ENCODE results near the gene ZNF385B.

Gene ZNF385B

DNA sequence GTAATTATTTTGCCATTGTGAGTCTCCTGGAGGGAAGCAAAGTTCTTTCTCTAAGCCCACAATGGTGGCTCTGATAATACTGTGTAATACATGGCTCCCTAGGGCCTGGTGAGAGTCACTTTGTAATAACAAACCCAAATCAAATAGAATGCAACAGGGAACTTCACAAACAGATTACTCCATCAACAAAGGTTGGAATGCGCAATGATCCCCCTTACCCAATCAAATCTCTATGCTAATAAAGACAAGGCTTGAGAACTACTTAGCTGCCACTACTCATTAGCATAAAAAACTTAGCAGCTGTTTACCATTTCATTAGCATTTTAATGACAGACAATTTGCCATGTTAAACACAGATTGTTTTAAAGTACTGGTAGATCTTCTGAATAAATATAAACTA, 311.2 kb downstream of the ZNF385B start:
- no peak for ATAC-seq
- Mint-ChIP-seq H3K4me1 (no peaks in the 10 kb centered on the region), H3K4me3 (no peak overlapping the region), H3K27ac (no peak overlapping the region), H3K36me3 (no peaks in the 10 kb centered on the region), H3K9me3 (peaks cover 9% of the 10 kb centered on the region)
- DNase-seq (ENCODE audit: low spot score in 2 of 2): no peak

DNA sequence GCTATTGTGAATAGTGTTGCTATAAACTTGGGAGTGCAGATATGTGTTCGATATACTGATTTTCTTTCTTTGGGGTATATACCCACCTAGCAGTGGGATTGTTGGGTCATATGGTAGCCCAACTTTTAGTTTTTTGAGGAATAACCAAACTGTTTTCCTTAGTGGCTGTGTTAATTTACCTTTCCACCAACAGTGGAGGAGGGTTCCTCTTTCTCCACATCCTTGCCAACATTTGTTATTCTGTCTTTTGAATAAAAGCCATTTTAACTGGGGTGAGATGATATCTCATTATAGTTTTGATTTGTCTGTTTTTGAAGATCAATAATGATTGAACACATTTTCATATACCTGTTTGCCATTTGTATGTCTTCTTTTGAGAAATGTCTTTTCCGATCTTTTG, 314.8 kb downstream of the ZNF385B start:
- no peaks in the 10 kb centered on the region for H3K4me1 Mint-ChIP-seq
- no peak overlapping the region for H3K4me3 Mint-ChIP-seq
- H3K36me3 Mint-ChIP-seq: no peaks in the 10 kb centered on the region
- DNase-seq (ENCODE audit: low spot score in 2 of 2) (no peak), ATAC-seq (no peak)
- H3K27ac Mint-ChIP-seq: no peak overlapping the region
- peaks cover 7% of the 10 kb centered on the region for H3K9me3 Mint-ChIP-seq

DNA sequence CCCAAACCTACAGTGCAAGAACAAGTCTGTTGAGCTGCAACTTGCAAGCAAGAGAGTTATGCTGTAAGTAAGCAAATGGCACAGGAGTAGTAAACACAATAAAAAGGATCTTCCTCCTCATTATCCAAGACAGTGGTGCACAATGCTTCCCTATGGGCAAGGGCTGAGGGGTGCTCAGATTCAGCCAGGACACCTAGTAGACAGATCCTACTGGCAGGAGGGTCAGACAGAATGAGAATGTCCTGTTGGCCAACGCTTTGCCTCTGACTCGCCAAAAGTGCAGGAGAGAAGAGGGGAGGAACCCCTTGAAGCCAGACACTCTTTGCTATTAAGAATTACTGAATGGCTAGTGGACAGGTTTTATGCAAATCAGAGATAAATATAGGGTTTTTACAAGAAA, 316.4 kb downstream of the ZNF385B start:
- no peak overlapping the region for H3K4me3 Mint-ChIP-seq
- DNase-seq (ENCODE audit: low spot score in 2 of 2) (no peak), ATAC-seq (no peak)
- H3K9me3 Mint-ChIP-seq: peaks cover 7% of the 10 kb centered on the region
- no peaks in the 10 kb centered on the region for H3K36me3 Mint-ChIP-seq
- no peak overlapping the region for H3K27ac Mint-ChIP-seq
- H3K4me1 Mint-ChIP-seq: no peaks in the 10 kb centered on the region

DNA sequence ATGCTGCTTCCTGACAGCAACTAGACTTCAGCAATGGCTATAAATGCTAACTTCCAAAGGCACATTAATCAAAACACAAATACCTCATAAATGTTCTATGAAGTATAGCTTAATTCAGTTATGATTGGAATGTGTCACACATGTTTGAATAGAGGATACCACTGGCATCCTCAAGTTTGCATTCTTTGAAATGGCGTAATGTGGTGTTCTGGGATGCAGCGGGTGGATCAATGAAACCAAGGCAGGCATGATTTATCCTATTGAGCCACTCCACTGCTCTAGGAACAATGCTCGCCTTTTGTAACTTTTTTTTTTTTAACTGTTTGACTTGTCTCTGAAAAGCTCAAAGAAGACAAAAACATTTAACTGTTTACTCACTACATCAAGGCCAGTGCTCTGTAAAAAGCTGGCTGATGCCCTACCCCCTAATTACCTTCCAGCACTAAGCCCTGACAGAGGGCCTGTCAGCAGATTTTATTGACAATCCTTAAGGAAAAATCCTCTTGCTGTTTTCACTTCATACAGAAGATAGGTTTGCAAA, 318.0 kb downstream of the ZNF385B start:
- no peaks in the 10 kb centered on the region for H3K4me1 Mint-ChIP-seq
- no peak overlapping the region for H3K4me3 Mint-ChIP-seq
- peaks cover 7% of the 10 kb centered on the region for H3K9me3 Mint-ChIP-seq
- no peak for ATAC-seq
- H3K36me3 Mint-ChIP-seq: no peaks in the 10 kb centered on the region
- DNase-seq (ENCODE audit: low spot score in 2 of 2): no peak
- H3K27ac Mint-ChIP-seq: no peak overlapping the region

DNA sequence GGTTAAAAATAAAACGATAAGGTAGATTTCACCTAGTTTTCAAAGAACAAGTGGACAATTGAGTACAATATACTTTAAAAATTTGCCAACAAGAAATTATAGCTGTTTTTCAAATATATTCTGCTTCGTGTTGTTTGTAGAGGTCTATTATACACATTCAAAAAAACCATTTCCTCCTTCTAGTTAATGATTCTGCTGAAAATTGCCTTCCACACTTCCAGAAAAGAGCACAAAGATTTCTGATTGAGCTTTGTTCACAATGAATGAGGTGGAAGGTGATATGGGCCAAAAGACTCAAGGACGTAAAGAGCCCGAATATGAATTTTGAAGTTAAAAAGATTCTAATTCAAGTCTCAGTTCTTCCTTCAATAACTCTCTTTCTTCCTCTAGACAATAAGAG, 319.8 kb downstream of the ZNF385B start:
- Mint-ChIP-seq H3K27ac (no peak overlapping the region), H3K9me3 (peaks cover 2% of the 10 kb centered on the region), H3K4me1 (no peaks in the 10 kb centered on the region), H3K4me3 (no peak overlapping the region), H3K36me3 (no peaks in the 10 kb centered on the region)
- no peak for ATAC-seq
- DNase-seq (ENCODE audit: low spot score in 2 of 2): no peak

DNA sequence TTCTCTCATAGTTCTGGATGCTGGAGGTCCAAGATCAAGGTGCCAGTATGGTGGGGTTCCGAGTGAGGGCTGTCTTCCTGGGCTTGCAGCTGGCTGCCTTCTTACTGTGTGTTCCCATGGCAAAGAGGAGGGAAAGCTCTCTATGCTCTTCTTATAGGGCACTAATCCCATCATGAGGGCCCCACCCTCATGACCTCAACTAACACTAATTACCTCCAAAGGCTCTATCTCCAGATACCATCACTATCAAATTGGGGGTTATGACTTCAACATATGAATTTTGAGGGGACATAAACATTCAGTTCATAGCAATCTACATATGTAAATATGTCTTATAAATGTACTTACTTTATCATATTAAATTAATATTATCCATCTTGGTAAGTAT, 322.3 kb downstream of the ZNF385B start:
- no peak for ATAC-seq
- Mint-ChIP-seq H3K27ac (no peak overlapping the region), H3K4me3 (no peak overlapping the region), H3K9me3 (no peaks in the 10 kb centered on the region), H3K4me1 (no peaks in the 10 kb centered on the region), H3K36me3 (no peaks in the 10 kb centered on the region)
- DNase-seq (ENCODE audit: low spot score in 2 of 2): no peak

DNA sequence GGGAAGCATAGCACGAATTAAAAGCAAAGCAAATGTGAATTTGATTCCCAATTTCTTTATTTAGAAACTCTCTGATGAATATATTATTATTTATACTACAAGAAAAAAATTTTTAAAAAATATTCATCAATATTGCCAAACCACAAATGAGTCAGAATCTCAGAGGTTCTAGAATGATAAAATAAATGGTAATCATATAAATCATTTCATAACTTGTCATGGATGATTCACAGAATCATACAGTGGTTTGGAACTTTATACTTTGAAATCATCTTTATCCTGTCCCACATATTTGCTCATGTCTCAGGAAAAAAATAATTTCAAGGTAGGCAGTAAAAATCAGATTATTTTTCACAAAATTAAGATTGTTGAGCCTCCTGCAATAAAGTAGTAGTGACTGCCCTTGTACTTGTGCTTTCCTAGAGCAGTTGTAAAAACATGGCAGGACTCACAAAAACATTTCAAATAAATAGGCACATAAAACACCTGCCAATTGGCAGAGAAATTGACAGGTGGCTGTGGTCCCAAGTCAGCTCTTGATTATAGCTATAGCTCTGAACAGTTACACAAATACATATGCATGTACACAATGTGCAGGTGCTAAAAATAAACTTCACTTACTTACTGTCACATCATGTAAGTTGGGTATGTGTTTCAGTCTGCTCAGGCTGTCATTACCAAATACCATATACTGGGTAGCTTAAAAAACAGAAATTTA, 322.8 kb downstream of the ZNF385B start:
- no peaks in the 10 kb centered on the region for H3K4me1 Mint-ChIP-seq
- no peaks in the 10 kb centered on the region for H3K36me3 Mint-ChIP-seq
- DNase-seq (ENCODE audit: low spot score in 2 of 2) (no peak), ATAC-seq (no peak)
- H3K4me3 Mint-ChIP-seq: no peak overlapping the region
- no peak overlapping the region for H3K27ac Mint-ChIP-seq
- H3K9me3 Mint-ChIP-seq: no peaks in the 10 kb centered on the region

DNA sequence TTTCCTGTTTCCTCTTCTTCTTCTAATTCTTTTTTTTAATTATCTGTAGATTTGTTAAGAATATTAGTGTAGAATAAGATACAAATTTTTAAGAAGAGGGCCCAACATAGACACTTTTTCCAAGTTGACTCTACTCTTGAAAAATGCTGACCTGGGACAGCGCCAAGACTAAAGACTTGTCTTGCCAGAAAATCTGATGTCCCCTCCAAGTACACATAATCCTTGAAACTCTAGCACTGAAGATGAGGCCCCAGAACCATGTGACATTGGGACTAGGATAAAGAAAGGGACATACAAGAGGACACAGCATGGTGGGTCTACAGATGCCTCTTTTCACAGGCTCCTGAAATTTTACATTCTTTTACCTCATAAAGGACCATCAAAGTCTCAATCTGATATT, 325.2 kb downstream of the ZNF385B start:
- H3K9me3 Mint-ChIP-seq: no peaks in the 10 kb centered on the region
- ATAC-seq (no peak), DNase-seq (ENCODE audit: low spot score in 2 of 2) (no peak)
- H3K4me1 Mint-ChIP-seq: no peaks in the 10 kb centered on the region
- H3K36me3 Mint-ChIP-seq: no peaks in the 10 kb centered on the region
- no peak overlapping the region for H3K4me3 Mint-ChIP-seq
- no peak overlapping the region for H3K27ac Mint-ChIP-seq

DNA sequence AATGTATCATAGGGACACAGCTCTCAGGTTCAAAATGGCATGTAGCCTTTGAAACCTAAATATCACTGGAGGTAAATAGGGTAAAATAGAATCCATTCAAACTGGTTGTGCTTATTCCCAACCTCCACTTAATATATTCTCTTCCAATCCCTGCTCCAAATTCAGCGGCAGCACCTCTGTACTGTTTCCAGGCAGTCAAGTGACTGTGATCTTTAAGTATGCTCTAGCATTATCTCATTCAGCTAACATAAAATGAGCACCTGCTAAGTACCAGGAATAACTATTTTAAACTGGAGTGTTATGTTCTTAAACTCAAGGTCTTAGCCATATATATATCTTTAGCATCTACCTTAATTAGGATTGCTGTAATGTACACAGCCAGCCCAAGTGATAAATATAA, 327.5 kb downstream of the ZNF385B start:
- ATAC-seq: no peak

DNA sequence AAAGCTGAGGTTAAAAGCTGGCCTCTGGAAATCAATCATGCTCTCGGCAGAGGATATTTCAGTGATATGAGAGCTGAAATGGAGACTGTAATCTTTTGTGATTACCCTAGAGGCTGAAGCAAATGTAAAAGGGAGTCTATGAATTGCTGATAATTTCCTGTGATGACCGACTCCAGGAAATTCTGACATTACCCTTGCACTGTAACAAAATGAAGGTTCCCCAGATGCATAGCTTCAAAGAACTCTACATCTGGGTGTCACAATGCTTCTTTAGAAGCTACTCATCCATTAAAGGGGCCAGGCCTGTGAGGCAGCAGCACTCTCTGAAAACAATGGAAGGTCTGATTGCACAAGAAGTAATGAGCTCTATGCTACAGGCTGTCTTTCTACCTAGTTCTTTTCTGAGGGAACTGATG, 328.5 kb downstream of the ZNF385B start:
- no peak for DNase-seq (ENCODE audit: low spot score in 2 of 2)
- Mint-ChIP-seq H3K27ac (no peak overlapping the region), H3K4me1 (no peaks in the 10 kb centered on the region), H3K36me3 (no peaks in the 10 kb centered on the region), H3K4me3 (no peak overlapping the region), H3K9me3 (no peaks in the 10 kb centered on the region)
- ATAC-seq: no peak

More for the DNA sequence above, 327.5 kb downstream of the ZNF385B start:
- Mint-ChIP-seq H3K27ac (no peak overlapping the region), H3K4me3 (no peak overlapping the region), H3K9me3 (no peaks in the 10 kb centered on the region), H3K36me3 (no peaks in the 10 kb centered on the region), H3K4me1 (no peaks in the 10 kb centered on the region)
- DNase-seq (ENCODE audit: low spot score in 2 of 2): no peak

DNA sequence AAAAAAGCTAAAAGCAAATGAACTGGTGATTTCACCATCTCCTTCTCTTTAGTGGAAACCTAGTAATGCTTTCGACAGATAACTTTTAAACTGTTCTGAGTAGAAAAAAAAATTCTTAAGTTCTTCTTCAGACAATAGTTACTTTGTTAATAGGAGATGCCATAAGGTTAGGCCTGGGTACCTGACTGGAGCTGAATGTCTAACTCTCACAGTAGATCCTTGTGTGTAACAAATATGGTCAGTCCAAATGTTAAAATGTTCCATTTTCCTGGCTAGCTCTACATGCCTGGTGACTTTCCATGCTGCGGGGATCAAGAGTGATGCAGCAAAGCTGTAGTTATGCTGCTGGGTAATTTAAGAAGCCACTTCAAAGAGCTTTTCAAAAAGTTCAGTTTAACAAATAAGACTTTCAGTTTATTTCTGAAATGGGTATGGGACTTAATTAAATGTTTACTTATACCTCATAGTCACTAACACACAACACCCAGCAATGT, 332.8 kb downstream of the ZNF385B start:
- DNase-seq (ENCODE audit: low spot score in 2 of 2) (no peak), ATAC-seq (no peak)
- Mint-ChIP-seq H3K4me3 (no peak overlapping the region), H3K27ac (no peak overlapping the region), H3K4me1 (no peaks in the 10 kb centered on the region), H3K9me3 (no peaks in the 10 kb centered on the region), H3K36me3 (no peaks in the 10 kb centered on the region)

DNA sequence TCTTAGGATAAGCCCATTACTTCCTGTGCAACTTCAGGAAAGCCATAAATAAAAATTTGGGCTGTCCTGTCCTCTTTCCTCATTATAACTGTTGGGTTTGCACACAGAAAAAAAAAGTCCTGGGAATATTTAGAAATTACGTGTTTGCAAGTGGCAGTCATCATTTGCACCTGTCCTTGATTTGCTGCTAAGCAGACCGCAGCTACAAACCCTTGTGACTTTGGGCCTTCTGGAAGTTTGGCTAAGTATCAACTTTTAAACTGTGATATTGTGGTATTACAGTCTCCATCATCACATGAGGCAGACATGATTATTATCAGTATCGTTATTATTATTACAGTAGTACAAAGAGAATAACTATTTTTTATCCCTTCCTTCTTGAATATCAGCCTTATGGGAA, 336.1 kb downstream of the ZNF385B start:
- Mint-ChIP-seq H3K27ac (no peak overlapping the region), H3K36me3 (no peaks in the 10 kb centered on the region), H3K4me3 (no peak overlapping the region), H3K9me3 (no peaks in the 10 kb centered on the region), H3K4me1 (no peaks in the 10 kb centered on the region)
- DNase-seq (ENCODE audit: low spot score in 2 of 2) (no peak), ATAC-seq (no peak)

DNA sequence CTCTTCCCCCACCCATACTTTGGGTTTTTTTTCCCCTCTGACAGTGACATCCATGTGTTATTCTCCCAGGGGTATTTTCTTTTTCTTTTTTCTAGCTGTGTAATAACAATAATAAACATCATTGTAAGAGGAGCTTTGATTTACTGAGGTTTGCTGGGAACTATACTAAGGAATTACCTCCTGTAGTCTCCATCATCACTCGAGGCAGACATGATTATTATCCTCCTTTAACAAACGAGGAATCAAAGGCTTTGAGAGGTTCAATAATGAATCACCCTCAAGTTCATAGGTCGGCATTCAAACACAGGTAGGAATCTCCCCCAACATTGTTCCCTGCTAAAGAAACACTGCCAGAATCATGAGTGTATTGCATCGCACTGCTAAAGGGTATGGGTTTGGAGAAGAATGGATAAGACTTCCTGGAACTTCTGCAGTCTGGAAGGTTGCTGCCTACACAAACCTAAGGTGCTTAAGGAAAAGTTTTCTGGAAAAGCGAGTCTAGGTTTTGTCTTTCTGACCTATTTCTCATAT, 336.5 kb downstream of the ZNF385B start:
- no peak for DNase-seq (ENCODE audit: low spot score in 2 of 2)

DNA sequence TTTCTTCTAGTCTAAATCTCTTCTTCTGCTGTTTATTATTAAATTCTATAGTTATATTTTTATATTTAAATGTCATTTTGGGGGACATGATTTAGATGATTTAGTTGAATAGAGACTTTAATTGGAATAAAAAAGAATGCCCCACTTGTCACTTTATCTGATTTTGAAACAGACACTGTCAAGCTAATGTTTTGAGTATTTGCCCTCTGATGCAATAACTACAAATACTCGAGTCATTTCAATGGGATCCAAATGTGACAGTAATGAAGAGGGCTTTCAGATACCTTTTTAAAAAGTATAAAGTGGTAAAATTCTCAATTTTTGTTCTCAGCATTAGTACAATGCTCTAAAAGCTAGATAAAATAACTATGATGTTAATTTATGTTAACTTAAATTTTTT, 339.5 kb downstream of the ZNF385B start:
- ATAC-seq: no peak
- no peak overlapping the region for H3K27ac Mint-ChIP-seq
- no peaks in the 10 kb centered on the region for H3K4me1 Mint-ChIP-seq

More for the DNA sequence above, 336.5 kb downstream of the ZNF385B start:
- Mint-ChIP-seq H3K36me3 (no peaks in the 10 kb centered on the region), H3K9me3 (no peaks in the 10 kb centered on the region), H3K4me3 (no peak overlapping the region), H3K4me1 (no peaks in the 10 kb centered on the region), H3K27ac (no peak overlapping the region)
- no peak for ATAC-seq

DNA sequence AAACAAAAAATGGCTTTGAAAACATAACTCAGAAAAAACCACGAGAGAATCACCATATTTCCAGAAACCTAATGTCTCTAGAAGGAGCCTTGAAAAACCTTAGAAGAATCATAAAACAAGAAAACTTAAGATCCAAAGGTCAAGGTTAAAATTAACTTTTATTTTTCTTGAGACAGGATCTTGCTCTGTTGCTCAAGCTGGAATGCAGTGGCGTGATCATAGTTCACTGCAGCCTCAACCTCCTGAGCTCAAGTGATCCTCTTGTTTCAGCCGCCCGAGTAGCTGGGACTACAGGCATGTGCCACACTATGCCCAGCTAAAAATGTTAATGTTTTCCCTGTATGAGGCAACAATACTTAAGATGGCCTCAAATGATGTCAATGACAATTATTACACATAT, 342.6 kb downstream of the ZNF385B start:
- ATAC-seq: no peak
- Mint-ChIP-seq H3K4me3 (no peak overlapping the region), H3K27ac (no peak overlapping the region), H3K9me3 (peaks cover 5% of the 10 kb centered on the region), H3K4me1 (no peaks in the 10 kb centered on the region), H3K36me3 (no peaks in the 10 kb centered on the region)
- no peak for DNase-seq (ENCODE audit: low spot score in 2 of 2)

More for the DNA sequence above, 339.5 kb downstream of the ZNF385B start:
- no peak for DNase-seq (ENCODE audit: low spot score in 2 of 2)
- Mint-ChIP-seq H3K9me3 (no peaks in the 10 kb centered on the region), H3K4me3 (no peak overlapping the region), H3K36me3 (no peaks in the 10 kb centered on the region)

DNA sequence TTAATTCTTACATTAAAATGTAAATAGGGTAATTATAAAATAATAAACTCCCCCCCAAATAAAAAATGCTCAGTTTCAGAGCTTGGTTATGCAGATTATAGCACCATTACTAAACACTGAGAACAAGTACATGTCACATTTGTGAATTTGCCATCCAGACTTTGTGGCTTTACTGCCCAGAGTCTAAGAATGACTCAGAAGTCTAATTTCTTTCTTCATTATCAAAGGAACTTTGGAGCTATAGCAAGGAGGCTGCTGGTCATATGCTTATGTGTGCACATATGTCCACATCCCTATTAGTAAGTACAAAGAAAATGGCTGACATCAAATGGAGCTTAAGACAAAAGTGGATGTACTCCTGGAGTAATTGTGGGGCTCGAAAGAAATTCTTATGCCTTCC, 348.2 kb downstream of the ZNF385B start:
- H3K9me3 Mint-ChIP-seq: peaks cover 15% of the 10 kb centered on the region
- H3K36me3 Mint-ChIP-seq: no peaks in the 10 kb centered on the region
- H3K4me3 Mint-ChIP-seq: no peak overlapping the region
- DNase-seq (ENCODE audit: low spot score in 2 of 2): no peak
- no peaks in the 10 kb centered on the region for H3K4me1 Mint-ChIP-seq
- no peak for ATAC-seq
- no peak overlapping the region for H3K27ac Mint-ChIP-seq
